GM19043 (cell line): Measurements from ENCODE around the gene MLST8.

Experiments used
- ATAC-seq: cut with Tn5 transposase; IDR thresholded peaks from one replicate; pipeline ENCODE4 v1.9.1; 2021; ENCODE audit warnings: low read depth; ENCODE audit not compliant: unreplicated experiment

MLST8 gene

DNA sequence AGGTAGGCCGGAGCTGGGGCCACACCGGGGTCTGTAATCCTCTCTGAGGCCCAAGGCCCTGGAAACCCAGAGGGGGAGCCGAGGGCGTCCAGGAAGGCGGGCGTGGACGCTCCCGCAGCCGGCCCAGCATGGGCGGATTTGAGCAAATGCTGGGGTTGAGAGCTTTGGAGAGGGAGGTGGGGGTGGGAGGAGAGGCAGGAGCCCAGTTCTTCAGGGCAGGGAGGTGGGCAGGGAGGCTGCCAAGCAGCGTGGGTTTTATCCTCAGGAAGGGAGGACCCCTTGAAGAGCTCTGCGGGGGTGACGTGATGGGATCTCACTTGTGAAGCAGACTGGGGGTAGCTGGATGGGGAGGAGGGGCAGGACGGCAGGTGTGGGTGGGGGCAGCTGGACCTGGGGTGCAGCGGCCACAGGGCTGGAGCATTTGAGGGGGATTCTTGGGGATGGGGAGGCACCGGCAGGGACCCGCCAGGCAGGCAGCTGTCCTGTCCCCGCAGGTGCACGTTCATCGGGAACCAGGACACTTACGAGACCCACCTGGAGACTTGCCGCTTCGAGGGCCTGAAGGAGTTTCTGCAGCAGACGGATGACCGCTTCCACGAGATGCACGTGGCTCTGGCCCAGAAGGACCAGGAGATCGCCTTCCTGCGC is 32.4 kb upstream of the MLST8 start:
- no peak for ATAC-seq

DNA sequence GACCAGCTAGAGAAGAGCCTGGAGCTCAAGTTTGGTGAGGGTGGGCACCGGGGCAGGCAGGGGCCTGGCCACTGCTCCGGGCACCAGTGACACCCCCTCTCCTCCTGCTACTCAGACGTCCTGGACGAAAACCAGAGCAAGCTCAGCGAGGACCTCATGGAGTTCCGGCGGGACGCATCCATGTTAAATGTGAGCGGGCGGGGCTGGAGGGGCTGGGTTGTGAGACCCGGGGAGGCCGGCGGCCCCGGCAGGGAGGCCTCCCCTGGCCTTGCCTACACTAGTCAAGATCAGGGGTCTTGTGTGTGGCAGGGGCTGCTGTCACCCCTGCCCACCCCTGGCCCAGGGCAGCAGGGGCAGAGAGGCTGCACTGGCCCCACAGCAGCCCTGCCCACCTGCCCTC is 31.9 kb upstream of the MLST8 start:
- ATAC-seq = no peak

DNA sequence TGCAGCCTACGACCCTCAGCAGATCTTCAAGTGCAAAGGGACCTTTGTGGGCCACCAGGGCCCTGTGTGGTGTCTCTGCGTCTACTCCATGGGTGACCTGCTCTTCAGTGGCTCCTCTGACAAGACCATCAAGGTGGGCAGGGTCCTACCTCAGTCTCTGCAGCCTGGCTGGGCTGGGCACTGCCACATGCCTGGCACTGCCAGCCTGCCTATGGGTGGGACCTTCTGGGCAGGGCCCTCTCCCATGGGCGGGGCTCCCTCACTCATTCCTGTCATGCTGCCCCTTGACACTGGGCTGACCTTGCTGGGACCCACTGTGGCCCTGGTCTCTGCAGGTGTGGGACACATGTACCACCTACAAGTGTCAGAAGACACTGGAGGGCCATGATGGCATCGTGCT is 31.3 kb upstream of the MLST8 start:
- no peak for ATAC-seq

DNA sequence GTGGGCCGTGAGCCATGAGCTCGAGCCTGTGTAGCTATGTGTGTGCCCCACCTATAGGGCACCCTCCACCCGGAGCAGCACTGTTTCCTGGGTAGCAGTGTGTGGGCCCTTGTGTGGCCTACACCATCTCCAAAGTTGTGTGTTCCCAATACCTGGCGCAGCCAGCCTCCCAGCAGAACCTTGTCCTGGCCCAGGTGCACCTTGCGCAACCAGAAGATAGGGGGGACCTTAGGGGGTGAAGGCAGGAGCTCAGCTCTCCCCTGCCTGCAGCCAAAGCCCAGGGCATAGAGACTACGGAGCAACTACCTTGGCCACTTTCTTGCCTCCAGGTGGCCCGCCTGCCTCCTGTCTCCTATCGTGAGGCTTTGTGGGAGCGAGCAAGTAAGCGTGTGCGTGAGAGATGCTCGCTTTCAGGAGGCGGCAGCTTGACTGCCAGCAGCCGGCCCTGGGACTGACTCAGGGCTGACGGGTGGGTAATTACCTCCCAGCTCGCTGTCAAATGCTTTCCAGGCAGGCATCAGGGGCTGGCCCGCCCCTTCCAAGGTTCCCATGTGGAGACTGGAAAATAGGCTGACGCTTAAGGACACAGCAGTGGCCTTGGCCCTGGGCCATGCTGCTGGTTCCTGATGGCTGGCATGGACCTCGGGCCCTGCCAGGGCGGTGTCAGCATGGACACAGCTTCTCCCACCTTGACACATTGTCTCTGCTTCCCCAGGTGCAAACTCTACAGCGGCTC is 30.7 kb upstream of the MLST8 start:
- ATAC-seq = no peak

DNA sequence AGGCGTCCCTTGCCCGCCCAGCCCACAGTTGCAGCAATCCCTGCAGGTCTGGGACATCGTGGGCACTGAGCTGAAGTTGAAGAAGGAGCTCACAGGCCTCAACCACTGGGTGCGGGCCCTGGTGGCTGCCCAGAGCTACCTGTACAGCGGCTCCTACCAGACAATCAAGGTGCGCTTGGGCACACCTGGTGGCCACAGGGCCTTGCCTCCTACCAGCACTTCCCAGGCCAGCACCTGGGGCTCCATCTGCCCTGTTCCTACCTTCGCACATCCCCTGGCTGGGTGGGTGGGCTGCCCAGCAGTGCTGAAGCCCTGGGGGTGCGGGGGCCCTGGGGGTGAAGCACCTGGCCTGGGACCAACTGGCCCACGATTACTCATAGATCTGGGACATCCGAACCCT is 29.8 kb upstream of the MLST8 start:
- no peak for ATAC-seq

DNA sequence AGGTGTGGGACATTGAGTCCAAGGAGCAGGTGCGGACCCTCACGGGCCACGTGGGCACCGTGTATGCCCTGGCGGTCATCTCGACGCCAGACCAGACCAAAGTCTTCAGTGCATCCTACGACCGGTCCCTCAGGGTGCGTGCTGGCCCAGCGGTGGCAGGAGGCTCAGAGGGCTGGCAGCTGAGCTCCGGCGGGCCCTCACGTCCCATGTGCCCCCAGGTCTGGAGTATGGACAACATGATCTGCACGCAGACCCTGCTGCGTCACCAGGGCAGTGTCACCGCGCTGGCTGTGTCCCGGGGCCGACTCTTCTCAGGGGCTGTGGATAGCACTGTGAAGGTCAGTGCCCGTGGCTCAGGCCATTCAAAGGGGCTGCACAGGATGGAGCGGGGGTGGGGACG is 29.2 kb upstream of the MLST8 start:
- ATAC-seq = no peak

DNA sequence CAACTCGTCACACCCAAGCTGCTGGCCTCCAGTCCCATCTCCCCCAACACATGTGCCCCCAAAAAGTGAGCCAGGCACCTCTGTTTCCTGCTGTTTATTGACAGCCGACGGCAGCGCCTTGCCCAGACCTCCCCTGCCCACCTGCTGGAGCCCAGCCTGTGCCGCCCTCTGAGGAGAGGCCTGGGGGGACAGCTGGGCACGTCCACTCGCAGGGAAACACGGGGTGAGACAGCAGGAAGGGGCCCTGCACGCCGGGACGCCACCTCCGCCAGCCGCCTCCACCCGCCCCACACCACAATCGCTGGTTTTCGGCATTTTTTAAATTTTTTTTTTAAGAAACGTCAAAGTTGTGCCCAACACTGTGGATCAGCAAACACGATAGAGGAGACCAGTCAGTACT is 28.2 kb upstream of the MLST8 start:
- ATAC-seq = no peak

DNA sequence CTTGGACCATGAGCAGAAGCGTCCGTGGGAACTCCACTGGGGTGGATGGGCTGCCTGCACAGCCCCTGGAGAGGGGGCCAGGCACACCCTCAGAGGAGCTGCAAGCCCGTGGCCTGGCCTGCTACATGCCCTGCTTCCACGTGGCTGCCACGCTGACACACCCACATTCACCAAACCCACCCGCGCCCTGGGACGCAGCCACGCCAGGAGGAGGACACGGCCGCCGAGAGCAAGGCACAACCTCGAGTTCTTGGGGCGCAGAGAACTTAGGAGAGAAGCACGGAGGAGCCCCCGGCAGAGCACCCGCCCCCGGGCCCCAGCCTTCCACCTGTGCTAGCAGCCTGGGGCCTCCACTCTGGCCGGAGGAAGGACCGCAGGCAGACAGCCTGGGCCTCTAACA is 27.7 kb upstream of the MLST8 start:
- no peak for ATAC-seq

DNA sequence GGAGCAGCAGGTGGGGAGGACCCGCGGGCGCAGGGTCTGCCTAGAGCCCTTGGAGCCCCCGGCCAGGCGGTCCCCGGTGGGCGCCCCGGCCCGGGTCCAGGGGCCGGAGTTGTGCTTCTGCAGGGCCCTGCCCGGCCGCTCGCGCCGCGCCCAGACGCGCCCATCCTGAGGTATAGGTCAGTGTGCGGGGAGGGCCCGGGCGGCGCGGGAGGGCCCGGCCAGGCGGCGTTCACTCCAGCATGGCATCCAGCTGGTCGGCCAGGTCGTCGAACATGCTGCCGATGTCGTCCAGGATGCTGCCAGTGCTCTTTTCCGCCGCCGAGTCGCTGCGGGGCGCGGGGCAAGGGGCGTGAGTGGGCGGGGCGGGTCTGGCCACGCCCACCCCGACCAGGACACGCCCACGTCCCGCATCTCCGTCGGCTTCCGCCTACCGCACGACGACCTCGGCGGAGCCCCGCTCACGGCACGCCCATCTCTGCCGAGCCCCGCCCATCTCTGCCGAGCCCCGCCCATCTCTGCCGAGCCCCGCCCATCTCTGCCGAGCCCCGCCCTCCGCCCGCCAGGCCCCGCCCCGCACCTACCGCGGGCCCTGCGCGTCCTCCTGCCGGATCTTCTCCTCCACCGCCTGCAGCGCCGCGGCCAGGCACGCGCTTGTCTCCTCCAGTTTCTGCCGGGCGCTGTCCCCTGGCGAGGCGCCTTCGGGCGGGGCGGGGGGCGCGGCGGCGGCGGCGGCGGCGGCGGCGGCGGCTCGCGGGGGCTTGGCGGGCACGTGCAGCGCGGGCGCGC is 26.7 kb upstream of the MLST8 start:
- ATAC-seq = no peak

DNA sequence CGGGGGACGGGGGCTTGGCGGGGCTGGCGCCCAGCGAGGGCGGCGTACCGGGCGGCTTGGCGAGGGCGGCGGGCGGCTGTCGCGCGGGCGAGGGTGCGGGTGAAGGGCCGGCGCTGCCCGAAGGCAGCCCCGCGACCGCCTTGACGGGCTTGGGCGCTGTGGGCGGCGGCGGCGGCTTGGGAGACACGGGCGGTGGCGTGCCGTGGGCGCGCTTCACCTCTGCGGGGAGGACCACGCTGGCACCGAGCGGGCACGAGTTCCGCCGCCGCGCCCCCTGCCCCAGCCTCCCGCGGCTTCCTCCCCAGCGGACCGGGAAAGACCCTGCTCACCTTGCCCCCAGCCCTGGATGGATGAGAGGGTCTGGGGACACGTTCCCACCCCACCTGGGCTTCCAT is 26.1 kb upstream of the MLST8 start:
- ATAC-seq = no peak

DNA sequence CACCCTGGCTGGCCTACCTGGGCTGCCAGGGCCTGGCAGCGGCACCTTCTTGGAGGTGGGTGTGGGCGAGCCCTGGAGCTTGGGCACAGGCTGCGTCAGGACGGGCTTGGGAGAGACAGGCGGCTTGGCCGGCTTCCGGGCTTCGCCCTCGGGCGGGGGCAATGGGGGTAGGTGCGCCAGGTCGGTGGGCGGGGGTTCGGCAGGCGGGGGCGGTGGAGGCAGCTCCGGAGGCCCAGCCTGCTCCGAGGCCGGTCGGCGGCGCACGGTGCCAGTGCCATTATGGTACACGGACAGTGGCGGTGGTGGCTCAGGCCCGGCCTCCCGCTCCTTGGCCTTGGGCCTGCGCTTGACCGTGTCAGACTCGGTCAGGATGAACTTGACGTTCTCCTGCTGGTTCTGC is 25.7 kb upstream of the MLST8 start:
- no peak for ATAC-seq

DNA sequence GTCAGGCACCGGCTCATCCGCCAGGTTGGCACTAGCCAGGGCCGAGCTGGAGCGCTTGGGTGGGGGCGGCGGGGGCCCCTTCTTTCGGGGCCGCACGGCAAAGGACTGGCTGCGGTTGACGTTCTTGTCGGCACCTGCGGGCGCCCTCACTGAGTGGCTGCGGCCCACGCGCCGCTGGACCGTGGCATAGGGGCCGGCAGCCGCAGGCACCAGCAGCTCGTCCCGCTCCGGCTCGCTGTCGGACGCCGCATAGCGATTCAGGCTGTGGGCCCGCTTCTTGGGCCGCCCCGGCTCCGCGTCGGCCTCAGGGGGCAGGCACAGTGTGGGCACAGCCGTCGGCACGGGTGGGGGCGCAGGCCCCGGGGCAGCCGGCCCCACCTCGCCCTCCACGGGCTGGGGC is 24.8 kb upstream of the MLST8 start:
- ATAC-seq = no peak

DNA sequence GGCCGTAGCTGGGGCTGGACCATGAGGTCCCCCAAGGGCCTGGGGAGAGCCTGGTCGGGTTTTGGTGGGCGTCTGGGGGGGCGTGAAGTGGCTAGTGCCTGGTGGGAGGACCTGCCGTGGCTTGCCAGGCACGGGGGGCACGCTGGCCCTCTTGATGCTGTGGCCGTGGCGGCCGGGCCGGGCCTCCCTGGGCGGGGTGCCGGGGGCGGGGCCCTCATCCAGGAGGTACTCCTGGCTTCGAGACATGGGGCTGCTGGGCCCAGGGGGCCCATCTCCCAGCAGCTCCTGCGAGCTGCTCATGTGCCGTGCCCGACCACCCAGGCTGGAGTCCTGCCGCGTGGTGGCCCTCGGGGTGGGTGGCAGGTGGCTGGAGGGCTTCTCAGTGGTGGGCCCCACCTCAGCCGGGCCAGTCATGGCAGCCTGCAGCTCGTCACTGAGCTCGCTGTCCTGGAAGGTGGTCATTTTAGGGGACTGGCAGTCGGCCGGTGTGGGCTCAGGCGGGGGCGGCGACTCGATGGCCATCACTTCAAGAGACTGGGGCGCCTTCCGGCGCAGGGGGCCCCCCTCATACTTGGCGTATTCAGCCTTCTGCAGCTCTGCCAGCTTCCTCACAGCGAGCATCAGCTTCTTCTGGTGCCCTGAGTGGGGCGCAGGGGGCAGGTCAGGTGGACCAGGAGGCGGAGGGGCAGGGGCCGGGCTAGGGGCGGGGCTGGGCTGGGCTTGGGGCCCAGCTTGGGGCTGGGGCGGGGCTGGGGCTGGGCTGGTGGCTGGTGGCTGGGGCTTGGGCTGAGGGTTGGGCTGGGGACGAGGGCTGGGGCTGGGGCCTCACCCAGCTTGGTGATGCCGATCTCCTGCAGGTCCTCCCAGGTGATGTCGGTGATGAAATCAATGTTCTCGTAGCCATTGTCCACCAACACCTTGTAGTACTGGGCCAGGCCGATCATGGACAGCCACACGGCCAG is 24.0 kb upstream of the MLST8 start:
- no peak for ATAC-seq

DNA sequence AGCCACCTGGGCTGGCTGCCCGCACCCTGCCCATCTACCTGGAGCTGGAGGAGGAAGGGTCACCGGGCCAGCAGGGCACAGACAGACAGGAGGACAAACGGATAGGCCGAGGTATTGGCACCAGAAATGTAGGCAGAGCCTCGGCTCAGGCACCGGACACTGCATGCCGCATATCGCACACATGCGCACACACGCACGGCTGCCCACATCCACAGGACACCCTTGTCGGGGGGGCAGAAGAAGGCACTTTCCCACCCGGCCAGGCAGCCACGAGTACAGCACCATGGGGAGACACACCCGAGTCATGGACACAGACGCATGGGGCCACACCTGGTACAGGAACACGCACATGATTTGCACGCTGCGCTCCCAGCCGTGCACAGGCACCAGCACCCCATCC is 23.3 kb upstream of the MLST8 start:
- ATAC-seq = no peak

DNA sequence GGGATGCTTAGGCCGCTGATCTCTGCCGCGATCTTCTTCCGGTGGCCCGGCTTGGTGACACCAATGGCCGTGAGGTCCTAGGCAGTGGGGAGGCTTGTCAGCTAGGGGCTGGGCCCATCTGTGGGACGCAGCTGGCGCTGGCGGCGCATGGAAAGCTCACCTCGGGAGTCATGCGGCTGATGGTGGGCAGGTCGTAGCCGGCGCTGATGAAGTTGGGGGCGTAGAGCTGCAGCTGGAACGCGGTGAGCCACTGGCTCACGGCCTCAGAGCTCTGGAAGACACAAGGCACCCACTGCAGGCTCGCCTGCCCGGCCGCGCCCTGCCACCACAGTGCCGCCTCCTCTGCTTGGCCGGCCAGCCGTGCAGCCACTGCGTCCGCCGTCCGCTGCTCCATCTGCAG is 21.6 kb upstream of the MLST8 start:
- no peak for ATAC-seq

DNA sequence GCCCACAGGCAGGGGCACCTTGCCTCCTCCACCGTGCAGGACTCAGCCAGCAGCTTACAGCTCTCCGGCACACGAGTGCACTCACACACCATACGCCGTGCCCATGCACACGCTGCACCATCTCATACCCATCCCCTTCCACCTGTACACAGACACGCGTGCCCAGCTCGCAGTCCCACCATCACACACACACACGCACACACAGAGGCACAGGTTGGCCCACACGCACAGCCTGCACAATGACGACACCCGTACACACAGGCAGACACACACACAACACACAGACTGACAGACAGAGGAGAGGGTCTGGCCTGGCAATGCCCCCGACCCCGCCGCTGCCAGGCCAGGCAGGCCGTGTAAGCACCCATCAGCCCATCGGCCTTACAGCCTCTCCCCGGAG is 20.9 kb upstream of the MLST8 start:
- ATAC-seq = no peak

DNA sequence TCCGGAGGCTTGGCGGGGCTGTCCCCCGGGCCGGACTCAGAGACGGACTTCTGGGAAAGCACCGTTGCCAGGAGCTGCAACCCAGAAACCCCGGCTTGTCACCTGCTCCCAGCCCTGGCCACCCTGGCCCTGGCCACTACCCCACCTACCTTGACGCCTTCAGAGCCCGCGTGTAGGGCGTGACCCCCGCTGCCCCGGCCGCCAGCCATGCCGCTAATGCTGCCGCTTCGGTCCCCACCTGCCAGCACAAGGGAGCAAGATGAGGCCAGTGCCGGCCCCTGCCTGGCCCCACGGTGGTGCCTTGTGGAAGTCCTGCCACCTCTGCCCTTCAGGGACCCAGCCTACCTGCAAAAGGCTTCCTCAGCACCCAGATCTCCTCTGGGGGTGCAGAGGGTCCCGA is 20.3 kb upstream of the MLST8 start:
- ATAC-seq = no peak

DNA sequence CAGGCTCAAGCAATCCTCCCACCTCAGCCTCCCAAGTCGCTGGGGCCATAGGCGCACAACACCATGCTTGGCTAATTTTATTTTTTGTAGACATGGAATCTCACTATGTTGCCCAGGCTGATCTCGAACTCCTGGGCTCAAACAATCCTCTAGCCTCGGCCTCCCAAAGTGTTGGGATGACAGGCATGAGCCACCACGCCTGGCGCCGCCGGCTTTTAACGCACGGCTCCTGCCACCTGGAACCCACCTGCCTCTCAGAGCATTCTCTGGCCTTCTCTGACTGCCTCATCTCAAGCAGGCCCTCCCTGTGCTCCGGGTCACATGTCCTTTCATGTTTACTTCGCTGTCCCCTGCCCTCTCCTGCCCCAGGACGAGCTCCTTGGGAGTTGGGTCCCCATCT is 19.2 kb upstream of the MLST8 start:
- ATAC-seq = no peak

DNA sequence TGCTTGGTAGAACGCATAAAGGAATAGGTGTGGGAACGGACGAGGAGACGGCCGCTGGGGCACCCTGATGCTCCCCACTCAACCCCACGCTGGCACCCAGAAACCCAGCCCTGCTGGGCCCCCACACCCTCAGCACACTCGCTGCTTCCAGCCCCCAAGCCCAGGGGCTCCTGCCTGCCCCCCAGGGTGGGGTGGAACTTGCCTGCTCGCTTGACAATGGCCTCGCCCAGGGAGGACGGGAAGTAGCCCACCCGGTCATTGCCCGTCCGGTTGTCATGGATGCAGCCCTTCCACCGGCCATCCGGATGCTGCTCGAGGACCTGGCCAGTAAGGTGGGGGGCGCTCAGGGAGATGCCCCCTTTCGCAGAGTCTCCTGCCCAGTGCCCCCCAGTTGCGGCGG is 18.7 kb upstream of the MLST8 start:
- ATAC-seq = no peak

DNA sequence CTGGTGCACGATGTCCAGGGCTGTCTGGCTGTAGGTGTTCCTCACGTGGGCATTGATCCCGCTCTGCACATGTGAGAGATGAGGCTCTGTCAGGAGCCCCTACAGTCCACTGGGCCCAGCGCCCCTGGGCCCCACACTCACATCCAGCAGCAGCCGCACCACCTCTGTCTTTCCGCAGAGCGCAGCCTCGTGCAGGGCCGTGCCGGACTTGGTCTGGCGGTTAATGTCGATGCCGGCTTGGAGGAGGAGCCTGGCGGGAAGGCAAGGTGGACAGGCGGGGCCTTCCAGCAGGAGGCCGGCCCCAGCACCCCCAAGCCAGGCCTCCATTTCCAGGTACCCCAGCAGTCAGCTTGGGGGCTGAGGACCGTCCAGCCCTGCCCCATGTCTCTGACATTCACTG is 18.0 kb upstream of the MLST8 start:
- ATAC-seq = no peak

DNA sequence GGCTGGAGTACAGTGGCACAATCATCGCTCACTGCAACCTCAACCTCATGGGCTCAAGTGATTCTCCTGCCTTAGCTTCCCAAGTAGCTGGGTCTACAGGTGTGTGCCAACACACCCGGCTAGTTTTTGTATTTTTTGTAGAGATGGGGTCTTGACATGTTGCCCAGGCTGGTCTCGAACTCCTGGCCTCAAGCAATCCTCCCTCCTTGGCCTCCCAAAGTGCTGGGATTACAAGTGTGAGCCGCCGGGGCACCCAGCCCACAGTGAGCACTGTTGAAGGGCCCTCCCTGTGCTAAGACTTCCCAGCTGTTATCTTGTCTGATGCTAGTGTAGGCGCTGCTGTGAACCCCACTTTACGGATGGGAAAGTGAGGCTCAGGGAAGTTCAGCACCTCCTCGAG is 16.9 kb upstream of the MLST8 start:
- no peak for ATAC-seq
